ENCODE results near the gene SLC1A1.
A peak's percentile ranks its signal among the peaks of the same experiment; 100 is the strongest.

The SLC1A1 gene

DNA sequence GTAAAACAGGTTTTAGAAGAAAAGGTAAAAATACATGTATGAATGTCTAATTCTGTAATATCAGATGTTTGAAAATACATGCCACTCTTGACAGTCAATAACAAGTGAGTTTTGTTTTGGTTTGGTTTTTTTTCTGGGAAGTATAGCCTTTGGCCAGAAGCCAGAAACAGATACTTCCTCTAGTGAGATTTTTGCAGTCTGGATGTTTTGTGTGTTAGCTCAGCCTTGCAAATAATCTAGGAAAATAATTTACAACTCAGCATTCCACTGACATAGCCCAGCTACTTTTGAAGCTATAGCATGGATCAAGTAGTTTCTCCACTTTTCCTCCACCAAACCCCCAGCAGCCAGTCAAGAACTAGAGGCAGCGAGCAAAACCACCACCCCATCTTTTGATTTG lies 56.7 kb downstream of the SLC1A1 start:
- no peak for DNase-seq

DNA sequence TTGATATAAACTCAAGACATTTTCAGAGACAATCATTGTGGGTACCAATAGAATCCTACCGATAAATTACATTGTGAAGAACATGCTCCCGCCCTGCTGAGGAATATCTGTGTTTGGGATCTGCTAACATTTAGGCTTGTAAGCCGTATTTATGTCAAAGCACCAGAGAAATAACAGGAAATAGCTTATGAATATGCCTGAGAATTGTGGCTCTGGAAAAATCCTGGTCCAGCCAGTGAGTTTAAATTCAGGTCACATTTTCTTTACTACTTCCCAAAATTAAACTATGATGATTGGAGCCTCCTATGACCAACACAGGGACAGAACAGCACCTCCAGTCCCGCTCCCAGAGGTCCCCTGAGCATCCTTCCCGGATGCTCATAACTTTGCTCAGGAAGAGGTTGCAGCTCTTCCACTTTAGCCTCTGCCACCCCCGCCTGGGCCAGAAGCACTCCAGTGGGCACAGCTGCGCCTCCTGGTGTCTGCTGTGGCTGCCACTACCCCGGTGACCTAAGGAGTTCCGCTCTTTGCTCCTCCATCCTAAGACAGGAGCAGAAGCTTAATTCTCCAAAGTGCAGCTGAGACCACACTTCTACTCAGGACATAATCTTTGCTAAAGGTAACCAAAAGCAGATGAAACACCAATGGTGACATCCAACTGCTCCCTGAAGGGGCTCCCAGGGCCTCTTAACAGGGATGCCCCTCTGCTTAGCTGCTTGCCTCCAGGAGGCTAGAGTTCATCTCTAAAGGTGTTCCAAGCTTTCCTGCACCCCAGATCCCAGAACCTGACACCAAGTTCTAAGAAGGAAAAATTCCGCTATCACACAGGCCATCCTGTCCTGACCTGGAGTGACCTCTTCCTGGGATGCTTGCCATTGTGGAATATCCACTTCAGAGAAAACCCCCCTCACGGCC lies 58.8 kb downstream of the SLC1A1 start:
- no peak for DNase-seq

- no peak for DNase-seq
Observed at GRCh38 chr9:4549751-4550295, 59.6 kb downstream of the SLC1A1 start.

GRCh38 chr9:4550777-4551484 lies 60.7 kb downstream of the SLC1A1 start:
- DNase-seq: peak; percentile 12

- DNase-seq: no peak
Observed at GRCh38 chr9:4553951-4554381, 63.7 kb downstream of the SLC1A1 start.

DNA sequence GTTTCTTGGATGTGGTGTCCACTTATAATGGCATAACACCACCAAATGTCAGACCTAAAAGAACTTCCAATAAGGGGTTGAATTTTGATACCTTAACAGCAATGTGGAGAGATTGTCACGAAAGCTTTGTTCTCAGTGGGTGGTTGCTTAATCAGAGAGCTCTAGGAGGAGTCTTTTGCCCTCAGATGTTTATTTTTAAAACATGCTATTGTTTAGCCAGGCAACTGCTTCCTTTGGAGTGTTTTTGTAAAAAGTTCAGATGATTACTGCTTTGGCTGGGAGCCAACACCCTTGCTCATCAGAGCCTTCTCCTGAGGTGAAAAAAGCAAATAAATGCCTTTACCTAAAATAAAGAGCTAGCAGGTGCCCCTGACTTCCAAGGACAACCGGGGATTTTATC lies 65.0 kb downstream of the SLC1A1 start:
- DNase-seq: no peak

DNA sequence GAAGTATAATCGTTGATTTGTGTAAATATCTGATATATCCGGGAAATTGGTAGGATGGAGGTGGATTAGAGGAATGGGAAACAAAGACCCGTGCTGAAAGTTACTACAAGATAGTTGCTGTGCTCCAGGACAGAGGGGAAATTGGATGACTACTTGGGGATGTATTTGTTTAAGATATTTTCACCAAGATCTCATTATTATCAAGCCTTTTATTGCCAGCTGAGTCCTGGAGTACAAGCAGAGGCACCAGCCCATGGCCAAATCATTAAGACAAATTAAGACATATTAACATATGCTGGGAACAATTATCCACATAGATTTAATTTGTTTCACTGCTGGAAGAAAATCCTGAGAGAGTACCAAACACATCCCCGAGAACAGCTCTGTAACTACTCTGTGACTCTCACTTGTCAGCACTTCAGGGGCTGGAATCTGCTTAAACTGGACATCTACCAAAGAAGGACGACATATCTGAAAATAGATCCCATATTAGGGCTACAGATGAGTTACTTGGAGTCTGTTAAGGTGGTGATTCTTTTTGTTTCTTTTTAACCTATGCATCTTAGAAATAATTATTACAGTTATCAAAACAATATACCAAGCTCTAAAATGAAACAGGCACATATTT lies 68.2 kb downstream of the SLC1A1 start:
- no peak for DNase-seq

GRCh38 chr9:4559261-4560182 lies 69.3 kb downstream of the SLC1A1 start:
- DNase-seq: no peak

DNA sequence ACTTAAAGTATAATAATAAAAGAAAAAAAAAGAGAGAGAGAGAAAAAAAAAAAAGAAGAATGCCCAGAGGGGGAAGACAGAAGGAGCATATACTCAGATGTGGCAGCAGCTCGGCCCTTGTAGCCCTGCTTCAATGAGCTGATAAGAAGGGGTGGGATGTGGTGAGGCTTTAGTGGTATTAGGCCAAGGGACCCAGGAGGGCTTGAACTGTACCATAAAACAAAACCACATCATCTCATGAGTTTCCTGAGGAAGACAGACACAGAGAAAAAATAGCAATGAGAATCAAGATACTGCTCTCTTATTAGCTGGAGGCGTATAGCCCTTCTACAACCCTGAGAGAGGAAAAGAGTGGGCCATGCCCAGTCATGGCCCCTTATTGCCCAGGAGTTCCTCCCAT lies 72.8 kb downstream of the SLC1A1 start:
- DNase-seq: no peak

- no peak for DNase-seq
Observed at GRCh38 chr9:4566806-4567205, 76.5 kb downstream of the SLC1A1 start.

DNA sequence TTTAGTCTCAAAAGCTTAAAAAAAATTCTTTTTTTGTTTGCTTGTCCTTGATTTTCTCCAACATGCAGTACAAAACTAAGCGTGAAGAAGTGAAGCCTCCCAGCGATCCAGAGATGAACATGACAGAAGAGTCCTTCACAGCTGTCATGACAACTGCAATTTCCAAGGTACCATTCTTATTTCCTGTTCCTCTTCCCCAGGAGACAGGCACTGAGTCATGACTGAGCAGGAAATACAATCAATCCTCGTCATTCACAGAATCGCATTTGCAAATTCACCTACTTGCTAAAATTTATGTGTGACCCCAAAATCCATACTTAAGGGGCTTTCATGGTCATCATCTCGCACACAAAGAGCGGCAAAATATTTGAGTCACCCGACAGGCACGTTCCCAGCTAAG lies 77.3 kb downstream of the SLC1A1 start:
- no peak for DNase-seq

DNA sequence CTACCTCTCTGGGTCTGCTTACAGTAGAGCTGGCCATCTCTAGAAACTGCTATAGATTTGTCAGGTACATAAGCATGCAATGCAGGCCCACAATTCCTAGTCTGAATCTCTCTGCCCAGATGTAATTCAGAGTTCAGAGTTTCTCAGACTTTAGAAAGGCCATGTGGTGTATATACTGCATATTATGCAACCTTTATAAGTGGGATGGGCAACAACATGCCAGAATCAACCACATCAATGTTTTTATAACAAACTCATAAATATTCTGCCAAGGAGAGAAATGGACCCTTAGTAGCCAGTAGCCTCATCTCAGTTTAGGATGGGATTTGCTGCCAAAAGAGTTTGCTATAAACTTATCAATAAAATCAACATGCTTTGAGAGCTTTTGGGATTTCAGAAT lies 78.8 kb downstream of the SLC1A1 start:
- DNase-seq: no peak

- no peak for DNase-seq
Observed at GRCh38 chr9:4572184-4572826, 82.0 kb downstream of the SLC1A1 start.

DNA sequence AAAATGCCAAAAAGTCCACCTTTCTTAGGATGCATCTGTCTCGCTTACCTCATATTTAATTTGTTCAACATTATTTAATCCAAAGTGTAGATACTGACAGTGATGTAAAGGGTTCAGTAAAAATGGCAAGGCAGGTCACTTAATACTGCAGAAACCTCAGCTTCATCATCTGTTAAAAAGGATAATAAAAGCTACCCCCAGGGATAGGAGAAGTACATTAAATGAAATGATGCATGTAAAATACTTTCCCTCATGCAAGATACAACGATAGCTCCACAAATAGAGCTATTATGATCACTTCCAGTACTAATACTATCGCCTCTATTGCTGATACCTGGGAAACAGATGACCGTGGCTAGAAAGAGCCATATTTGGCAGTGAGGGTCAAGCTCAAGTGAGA lies 82.9 kb downstream of the SLC1A1 start:
- DNase-seq: no peak

DNA sequence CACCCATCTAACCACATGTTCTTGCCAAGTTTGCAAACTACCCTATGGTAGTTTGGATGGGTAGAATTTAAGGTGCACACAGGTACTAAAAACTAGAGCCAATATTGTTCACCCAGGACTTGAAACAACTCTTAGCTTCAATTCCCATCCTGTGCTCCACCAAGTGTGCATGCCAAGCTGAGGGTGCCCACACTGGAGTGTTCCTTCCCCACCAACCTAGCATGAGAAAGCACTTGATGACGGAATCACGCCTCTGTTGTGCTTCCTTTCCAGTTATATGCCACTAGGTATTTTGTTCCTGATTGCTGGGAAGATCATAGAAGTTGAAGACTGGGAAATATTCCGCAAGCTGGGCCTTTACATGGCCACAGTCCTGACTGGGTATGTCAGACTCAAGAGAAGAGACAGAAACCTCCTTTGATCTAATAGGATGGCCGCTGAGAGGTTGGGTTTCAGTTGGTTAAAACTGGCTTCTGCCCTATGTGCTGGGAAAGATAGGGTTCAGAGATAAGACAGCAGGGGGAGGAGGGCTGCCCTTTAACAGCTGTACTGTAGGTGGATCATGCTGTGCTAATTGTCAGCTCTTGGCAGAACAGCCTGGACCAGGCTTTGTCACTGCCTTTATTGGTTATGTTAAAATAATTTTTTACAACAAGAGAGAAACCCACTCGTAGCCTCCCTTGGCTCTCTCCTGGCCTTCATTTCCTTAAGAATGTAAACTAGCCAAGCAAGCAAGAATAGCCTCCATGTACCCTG lies 83.5 kb downstream of the SLC1A1 start:
- DNase-seq: no peak

- no peak for DNase-seq
Observed at GRCh38 chr9:4574657-4575243, 84.5 kb downstream of the SLC1A1 start.

- DNase-seq: no peak
Observed at GRCh38 chr9:4575997-4576396, 85.7 kb downstream of the SLC1A1 start.

DNA sequence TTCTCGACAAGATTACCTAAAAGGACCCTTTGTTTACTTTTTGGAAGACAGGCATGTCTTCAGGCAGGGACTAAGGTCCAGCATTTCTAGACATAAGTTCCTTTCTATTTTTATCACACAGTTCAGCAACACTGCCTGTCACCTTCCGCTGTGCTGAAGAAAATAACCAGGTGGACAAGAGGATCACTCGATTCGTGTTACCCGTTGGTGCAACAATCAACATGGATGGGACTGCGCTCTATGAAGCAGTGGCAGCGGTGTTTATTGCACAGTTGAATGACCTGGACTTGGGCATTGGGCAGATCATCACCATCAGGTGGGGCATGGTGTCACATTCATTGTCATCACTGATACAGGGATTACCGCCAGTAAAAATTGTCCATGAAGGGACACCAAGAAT lies 86.2 kb downstream of the SLC1A1 start:
- DNase-seq: no peak

- no peak for DNase-seq
Observed at GRCh38 chr9:4579001-4579400, 88.7 kb downstream of the SLC1A1 start.

- no peak for DNase-seq
Observed at GRCh38 chr9:4581035-4581760, 90.9 kb downstream of the SLC1A1 start.

All from NCI-H2029 (cell line).